NCI-H524 treated with DMSO at 0.1 percent for 48 hours (cell line): ENCODE results near the gene ENOX2.

Experiments used
- DNase-seq: peaks from one replicate; lab custom pipeline; 2025; lab: John Stamatoyannopoulos, UW

The ENOX2 gene

GRCh38 chrX:130884627-130885026 lies 18.4 kb downstream of the ENOX2 start:
- DNase-seq, result no peak

GRCh38 chrX:130879869-130880268 lies 23.1 kb downstream of the ENOX2 start:
- no peak for DNase-seq

DNA sequence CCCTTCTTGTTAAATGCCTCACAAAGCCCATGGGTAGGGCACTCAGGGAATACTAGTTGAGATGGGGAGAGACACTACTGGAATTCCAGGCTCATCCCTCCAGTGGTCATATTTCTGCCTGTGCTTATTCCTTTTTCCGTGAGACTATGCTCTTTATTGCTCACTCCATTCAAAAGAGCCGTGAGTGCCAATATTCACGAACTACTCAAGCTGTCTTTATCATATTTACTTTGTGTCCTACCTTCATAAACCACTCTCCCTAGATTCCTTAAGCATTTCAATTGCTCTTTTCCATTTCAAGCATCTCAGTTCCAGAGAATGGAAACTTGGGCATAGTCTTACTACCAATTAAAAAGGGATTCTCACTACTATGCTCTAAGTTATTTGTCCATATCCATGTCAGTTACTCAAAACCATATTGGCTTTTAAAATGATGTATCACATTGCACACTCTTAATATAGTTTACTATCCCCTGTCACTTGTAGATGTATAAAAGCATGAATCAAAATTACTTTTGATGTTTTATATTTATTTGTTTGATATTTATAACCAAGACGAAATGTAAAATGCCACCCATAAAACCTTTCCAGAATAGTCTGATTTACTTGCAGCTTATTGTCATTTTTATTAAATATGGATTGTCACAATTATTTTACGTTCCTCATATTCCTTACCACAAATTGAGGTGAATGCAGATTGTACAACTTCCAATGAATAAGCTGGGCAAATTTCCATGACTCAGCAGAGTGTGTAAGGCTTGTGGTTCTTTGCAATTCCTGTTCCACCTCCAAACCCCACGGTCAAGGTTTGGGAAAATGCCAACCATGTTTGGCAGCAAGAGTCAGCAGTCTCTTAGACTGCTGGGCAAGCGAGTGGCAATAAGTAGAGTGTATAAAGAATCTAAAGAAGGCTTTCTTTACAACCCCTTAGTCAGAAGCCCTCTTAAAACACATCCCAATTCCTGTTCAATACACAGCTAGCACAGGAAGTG lies 24.4 kb downstream of the ENOX2 start:
- DNase-seq, result no peak

DNA sequence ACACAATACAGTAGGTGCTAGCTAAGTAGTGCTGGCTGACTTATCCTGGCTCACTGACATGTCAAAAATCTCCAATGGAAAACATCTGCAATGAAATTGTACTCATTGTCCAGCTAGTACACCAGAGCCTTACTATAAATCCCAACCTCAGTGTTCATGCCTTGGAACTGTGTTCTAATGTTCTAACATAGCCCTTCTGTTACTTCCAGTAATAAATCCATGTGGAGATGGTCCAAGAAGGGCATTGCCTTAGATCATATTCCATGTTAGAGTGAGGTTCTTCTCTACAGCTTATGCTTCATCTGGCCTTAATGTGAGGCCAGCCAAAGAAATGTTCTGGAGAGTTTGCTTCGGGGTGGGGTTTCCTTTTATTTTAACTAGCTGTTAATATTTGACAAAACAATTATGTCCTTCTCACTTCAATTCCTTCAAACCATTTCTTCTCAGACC lies 25.1 kb downstream of the ENOX2 start:
- no peak for DNase-seq

DNA sequence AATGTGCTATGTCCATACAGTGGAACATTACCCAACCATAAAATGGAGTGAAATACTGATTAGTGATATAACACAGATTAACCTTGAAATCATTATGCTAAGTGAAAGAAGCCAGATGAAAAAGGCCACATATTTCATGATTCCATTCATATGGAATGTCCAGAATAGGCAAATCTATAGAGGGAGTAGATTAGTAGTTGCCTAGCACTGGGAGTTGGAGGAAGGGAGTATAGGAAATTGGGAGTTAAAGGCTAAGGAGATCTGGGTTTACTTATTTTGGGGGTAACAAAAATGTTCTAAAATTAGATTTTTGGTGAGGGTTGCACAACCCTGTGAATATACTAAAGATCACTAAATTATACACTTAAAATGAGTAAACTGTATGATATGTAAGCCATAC lies 26.8 kb downstream of the ENOX2 start:
- no peak for DNase-seq

- no peak for DNase-seq
These were observed 28.3 kb downstream of the ENOX2 start for GRCh38 chrX:130874751-130875150.

DNA sequence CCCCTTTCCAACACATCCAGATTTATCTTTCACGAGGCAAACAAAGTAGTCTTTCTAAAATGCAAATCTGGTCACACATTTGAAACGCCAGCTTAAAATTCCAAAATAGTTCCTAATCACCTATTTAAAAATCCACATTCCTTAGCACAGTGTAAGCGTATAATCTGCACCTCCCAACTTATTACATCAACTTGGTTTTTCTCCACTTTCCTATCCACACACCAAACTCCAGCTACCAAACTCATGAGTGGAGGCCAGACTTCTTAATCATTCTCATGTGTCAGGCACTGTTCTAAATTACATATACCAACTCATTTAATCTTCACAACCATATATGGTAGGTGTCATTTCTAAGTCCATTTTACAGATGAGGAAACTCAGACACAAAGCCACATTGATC lies 33.8 kb downstream of the ENOX2 start:
- no peak for DNase-seq

- DNase-seq, result no peak
These were observed 41.5 kb downstream of the ENOX2 start for GRCh38 chrX:130861462-130861861.

DNA sequence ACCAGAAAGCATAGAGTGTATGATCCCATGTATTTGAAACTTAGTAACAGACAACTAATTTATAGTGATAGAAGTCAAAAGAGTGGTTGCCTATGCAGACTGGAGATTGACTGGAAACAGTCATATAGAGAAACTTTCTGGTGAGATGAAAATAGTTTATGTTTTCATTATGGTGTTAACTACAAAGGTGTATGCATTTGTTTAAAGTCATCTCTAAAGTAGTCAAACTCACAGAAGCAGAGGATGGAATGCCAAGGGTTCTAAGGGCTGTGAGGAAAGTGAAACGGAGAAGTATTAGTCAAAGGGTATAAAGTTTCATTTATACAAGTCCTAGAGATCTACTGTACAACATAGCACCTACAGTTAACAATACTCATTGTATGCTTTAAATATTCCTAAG lies 45.8 kb downstream of the ENOX2 start:
- no peak for DNase-seq

DNA sequence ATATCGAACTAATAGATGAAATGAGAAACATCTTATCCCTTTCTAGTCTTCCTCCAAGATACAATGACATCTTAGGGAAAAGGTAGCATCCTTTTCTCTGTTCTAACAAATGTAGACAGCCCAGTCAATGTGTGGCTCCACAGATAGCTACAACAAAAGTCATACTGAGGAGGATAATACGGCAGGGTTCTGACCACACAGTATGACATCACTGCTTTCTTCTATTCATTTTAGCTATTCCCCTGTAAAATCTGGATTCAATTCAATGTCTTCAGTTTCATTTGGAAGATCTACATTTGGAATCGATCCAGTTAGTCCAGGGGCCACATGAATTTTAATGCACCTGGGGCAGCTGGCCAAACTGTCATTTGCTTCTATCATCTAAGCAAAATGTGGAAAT lies 51.4 kb downstream of the ENOX2 start:
- no peak for DNase-seq

- DNase-seq, result no peak
These were observed 54.2 kb downstream of the ENOX2 start for GRCh38 chrX:130848763-130849162.

DNA sequence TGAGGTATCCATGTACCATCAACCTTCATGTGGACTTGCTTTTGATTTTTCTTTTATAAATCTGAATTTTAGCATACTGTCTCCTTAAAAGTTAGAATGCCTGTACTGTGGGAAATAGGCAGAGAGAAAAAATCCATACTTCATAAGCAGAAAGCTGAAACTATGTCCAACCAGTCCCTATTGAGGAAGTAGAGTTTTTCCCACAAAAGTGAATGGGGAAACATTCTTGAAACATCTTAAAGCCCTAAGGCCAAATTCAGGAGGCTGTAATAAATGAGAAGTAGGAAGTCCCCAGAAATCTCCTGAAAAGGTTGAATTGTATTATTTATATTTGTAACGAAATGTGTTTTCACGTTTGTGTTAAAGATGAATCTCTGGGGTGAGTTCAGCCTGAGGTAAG lies 56.3 kb downstream of the ENOX2 start:
- no peak for DNase-seq

GRCh38 chrX:130841776-130842175 lies 61.2 kb downstream of the ENOX2 start:
- no peak for DNase-seq

DNA sequence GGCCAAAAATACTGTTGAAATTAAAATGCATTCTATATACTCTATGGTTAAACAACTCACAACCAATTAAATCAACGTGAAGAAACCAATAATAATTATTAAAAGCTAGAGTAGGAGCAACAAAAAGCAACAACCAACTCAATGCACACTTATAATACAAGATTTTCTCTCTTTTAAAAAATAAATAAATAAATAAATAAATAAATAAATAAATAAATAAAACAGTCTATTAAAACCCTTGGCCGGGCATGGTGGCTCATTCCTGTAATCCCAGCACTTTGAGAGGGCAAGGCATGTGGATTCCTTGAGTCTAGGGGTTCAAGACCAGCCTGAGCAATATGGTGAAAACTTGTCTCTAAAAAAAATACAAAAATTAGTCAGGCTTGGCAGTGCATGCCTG lies 62.7 kb downstream of the ENOX2 start:
- no peak for DNase-seq

DNA sequence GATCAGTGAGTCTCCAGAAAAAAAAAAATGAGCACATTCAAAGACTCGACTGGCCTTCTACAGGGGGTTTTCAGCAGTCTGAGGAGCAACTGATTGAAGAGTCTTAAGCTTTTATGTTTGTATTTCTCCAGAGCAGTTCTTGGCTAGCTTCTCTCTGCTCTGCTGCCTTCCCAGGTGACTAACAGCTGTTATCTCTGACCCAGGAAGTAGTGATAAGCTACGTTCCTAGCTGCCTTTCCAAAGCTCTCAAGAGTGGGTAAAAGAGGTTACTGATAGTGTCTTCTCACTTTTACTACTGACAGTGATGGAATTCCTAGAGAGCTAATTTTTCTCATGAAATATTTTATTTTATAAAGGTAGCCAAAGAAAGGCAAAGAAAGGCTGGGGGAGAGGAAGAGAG lies 66.6 kb downstream of the ENOX2 start:
- no peak for DNase-seq

DNA sequence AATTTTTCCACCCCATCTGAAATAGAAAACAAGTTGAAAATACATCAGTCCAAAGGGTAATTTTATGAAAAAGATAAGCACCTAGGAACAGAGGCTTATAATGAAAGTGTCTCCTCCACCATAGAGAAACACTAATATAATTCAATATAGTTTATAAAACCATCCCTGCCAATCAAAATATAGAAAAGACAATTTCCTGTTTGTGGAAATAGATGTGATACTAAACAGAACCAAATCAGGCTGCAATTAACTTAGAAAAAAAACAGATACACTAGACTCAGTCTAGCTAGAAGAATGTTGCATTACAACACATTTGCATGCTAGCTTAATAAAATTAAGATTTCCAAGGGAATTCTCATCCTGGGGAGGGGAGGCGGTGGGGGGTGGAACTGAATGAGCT lies 68.2 kb downstream of the ENOX2 start:
- DNase-seq, result no peak

DNA sequence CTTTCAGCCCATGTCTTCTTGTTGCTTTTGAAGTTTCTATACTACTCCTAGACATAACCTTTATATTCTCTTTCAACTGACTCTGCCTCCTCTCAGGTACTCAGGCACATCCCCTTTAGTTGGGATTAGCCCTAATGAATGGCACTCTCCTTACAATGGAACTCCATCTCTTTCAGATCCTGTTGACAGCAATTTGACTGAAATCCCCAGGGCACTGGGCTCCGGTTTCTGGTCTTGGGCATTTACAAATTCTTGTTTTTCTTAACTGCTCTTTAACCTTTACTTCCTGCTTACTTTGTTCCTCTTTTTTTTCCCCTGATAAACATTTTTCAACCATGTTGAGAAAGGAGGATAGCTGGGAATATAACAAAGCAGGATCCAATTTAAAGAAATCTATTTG lies 68.9 kb downstream of the ENOX2 start:
- DNase-seq, result no peak

- DNase-seq, result no peak
These were observed 71.7 kb downstream of the ENOX2 start for GRCh38 chrX:130831347-130831722.

DNA sequence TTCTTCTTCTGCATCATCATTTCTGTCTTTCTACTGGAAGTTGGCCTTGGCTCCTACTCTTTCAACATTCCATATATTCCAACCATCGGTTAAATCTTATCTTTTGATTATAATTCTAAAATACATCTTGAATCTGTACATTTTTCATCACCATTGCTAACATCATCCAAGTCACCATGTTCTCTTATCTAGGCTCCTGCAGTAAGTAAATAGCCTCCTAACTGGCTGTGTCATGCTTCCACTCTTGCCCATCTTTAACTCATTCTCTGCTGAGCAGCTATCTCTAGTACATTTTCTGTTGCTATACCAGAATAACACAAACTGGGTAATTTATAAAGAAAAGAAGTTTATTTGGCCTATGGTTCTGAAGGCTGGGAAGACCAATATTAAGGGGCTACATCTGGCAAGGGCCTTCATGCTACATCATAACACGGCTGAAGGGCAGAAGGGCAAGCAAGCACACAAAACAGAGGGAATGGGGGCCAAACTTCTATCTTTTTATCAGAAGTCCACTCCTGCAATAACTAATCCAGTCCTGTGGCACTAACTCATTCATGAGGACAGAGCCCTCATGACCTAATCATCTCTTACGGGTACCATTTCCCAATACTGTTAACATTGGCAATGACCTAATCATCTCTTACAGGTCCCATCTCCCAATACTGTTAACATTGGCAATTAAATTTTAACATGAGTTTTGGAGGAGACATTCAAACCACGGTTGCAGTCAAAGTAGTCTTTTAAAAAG lies 72.2 kb downstream of the ENOX2 start:
- no peak for DNase-seq

- DNase-seq, result no peak
These were observed 73.2 kb downstream of the ENOX2 start for GRCh38 chrX:130829526-130830515.

DNA sequence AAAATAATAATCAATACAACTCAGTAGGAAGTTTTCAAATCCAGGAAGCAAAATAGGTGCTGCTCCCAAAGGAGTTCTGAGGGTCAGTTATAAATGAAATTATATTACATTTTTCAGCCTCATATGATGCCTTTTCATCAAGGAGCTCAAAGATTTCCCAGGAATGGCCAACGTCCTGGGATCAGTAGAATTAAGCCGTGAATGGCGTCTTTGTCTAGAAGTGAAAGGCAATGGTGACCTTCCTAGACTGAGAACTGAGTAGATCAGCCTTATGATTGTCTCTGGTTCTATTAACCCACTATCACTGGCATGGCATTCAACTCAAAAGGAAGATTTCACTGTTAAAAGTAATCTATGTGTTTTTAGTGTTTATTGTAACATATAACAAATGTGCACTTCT lies 74.4 kb downstream of the ENOX2 start:
- no peak for DNase-seq

GRCh38 chrX:130827648-130828047 lies 75.4 kb downstream of the ENOX2 start:
- no peak for DNase-seq
